GM21529 (cell line): ENCODE results near the gene GRB7.
A peak's percentile ranks its signal among the peaks of the same experiment; 100 is the strongest.
"Not testable (repeated sequence)": the region's sequence is repeated elsewhere in the genome, so short reads cannot be mapped to it uniquely, and the experiment has no call there.

Experiments
- ATAC-seq: cut with Tn5 transposase; IDR thresholded peaks from one replicate; pipeline ENCODE4 v1.9.1; 2021; ENCODE audit not compliant: unreplicated experiment

The GRB7 gene

GRCh38 chr17:39751016-39751543, 13.3 kb downstream of the GRB7 start:
- ATAC-seq = no peak

- no peak for ATAC-seq
These were observed 13.9 kb downstream of the GRB7 start for GRCh38 chr17:39751637-39752036.

GRCh38 chr17:39752241-39752881, 14.6 kb downstream of the GRB7 start:
- no peak for ATAC-seq

DNA sequence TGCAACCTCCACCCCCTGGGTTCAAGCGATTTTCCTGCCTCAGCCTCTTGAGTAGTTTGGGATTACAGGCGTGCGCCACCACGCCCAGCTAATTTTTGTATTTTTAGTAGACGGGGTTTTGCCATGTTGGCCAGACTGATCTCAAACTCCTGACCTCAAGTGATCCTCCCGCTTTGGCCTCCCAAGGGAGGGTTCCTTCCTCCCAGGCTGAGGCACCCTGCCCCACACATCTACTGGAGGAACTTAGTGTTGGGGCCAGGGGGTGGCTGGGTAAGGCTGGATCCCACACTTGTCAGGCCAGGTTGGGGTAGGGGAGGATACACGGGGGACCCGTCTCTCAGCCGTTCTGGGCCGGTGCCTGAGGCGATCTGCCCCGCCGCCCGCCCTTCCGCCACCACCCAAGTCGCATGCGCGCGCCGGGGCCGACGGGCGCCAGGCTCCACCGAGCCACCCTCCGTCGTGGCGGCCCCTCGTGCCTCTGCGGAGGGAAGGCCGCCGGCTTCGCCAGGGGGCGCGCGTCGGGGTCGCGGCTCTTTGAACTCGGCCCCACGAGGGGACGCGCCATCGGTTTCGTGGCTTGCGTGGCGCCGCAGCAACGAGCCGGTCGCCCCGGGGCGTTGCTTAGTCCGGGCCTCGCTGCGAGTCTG, 15.9 kb downstream of the GRB7 start:
- ATAC-seq = peak; percentile 18

GRCh38 chr17:39754161-39754957, 16.6 kb downstream of the GRB7 start:
- peak; percentile 56 for ATAC-seq

DNA sequence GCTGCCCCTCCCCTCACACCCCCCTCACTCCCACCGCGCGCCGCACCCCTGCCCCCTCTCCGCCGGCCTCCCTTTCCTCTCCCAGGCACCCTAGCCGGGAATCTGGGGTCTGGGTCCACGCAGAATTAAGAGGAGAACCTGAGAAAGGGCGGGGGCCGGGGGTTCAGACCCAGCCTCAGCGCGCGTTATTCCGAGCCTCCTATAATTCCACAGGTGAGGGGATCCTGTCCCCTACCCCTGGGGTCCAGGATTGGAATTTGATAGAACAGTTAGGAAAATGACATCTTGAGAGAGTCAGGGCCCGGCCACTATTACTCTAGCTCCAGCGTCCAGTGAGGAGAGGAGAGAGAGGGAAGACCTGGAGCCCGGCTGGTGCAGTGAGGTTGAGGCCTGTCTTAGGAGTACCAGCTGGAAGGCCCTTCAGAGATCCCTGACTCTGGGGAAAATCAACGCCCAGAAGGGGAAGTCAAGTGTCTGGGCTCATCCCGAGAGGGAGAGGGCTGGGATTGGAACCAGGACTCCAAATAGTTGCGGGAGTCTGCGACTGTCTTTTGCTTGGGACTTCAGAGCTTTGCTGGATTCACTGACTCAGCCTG, 17.3 kb downstream of the GRB7 start:
- no peak for ATAC-seq

GRCh38 chr17:39755554-39756379, 18.0 kb downstream of the GRB7 start:
- ATAC-seq = peak; percentile 19

DNA sequence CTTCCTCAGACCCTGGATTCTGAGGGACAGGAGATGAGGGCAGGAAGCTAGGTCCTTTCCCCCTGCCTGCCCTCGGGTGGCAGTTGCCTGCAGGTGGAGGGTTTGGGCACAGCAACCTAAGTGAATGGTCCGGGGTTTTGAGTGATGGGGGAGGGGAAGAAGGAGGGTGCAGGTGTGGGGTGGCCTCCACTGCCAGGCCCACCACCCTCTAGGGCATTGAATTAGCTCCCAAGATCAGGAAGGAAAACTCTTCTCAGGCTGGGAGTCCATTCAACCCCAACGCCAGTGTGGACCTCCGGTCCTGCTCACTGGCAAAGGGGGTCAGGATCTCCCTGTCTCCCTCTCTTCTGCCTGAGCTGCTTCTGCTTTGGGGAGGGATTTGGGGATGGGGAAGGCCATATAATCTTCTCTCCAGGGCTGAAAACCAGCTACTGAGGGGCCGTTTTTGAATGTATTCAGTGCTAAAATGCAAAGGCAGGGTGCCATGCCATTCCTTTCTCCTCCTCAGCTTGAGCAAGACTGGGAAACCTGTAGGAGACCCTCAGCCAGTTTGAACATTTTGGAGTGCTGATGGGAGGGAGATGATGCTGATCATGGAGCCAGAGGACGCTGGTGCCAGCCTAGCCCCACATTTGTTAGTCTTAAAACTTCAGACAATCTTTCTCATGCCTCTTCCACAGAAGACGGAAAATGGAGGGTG, 18.8 kb downstream of the GRB7 start:
- ATAC-seq = no peak

GRCh38 chr17:39757176-39757662, 19.5 kb downstream of the GRB7 start:
- ATAC-seq = no peak

GRCh38 chr17:39757931-39758873, 20.5 kb downstream of the GRB7 start:
- no peak for ATAC-seq

DNA sequence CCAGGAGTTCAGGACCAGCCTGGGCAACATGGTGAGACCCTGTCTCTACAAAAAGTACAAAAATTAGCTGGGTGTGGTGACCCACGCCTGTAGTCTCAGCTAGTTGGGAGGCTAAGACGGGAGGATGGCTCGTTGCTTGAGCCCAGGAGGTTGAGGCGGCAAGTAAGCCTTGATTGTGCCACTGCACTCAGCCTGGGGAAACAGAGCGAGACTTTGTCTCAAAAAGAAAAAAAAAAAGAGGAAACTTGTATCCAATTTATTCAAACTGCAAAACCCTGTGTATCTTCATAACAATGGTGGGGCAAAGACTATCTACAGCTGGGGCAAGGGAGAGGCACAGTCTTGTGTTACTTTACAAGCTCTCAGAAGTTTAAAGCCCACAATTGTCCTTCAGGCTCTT, 21.5 kb downstream of the GRB7 start:
- no peak for ATAC-seq

DNA sequence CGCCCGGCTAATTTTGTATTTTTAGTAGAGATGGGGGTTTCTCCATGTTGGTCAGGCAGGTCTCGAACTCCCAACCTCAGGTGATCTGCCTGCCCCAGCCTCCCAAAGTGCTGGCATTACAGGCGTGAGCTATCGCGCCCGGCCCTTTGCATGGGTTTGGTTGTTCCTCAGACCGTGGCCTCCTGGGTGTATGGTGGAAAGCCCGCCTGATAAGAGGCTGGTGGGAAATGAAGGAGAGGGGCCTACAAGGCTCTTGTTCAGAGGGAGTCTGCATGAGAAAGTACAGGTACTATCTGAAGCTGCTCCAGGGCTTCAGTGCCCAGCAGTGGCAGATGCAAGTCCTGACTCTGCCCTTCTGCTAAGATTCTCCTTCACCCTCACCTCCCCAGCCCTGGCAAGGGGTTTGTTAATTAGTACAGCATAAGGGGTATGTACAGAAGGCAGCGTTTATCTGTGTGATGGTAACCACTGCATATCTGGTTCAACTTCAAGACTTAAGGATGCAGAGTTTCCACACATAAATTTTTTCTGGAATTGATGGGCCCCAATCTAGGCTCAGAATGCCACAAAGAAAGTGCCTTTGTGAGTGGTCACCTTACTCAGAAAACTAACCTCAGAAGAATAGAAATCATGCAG, 24.2 kb downstream of the GRB7 start:
- ATAC-seq = no peak

- no peak for ATAC-seq
These were observed 25.5 kb downstream of the GRB7 start for GRCh38 chr17:39763051-39763820.

DNA sequence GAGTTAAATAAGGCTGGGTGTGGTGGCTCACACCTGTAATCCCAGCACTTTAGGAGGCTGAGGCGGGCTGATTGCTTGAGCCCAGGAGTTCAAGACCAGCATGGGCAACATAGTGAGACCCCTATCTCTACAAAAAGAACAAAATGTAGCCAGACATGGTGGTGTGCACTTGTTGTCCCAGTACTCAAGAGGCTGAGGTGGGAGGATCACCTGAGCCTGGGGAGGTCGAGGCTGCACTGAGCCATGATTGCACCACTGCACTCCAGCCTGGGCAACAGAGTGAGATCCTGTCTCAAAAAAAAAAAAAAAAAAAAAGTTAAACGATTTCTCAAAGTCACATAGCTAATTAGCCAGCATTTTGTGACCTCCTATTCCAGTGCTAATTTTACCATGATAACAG, 26.4 kb downstream of the GRB7 start:
- ATAC-seq = not testable (repeated sequence)

DNA sequence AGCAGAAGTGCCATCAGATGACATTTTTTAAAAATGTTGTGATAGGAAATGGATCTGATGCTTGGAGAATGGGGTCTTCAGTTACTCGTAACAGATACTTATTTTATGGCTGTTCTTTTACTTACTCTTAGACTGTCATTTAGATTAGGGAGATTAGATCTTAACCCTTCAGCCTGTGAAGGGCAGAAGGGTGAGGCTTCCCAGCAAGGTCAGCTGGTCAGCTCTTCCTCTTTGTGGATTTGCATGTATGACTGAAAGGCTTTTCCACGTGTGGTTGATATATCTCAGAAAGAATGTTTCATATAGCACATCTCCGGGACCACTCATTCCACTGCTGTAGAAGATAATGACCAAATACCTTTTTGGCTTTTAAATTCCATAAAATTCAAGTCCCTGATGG, 27.4 kb downstream of the GRB7 start:
- no peak for ATAC-seq

DNA sequence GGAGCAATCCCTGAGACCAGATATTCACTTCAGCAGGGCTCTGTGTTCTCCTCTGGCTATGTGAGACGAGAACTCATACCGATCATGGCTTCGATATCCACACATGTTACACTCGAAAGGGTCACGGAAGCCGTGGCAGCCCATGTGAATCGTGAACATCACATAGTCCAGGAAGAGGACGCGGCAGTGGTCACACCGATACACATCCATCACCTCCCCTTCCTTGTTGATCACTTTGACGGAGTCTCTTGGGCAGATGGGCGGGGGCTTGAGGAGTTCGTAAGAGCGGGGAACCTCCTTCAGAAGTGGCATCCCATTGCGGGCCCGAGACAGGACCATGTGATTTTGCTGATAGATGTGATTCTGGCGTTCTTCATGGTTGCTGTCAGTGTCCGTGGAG, 28.0 kb downstream of the GRB7 start:
- ATAC-seq = no peak

- no peak for ATAC-seq
These were observed 29.4 kb downstream of the GRB7 start for GRCh38 chr17:39767147-39767546.
